ENCODE measurements around the gene SPRY4. TPM values are rescaled to one million over a fixed set of nuclear protein-coding genes. Genes with fewer than 3 reads are reported as not detected.

Gene SPRY4
- total RNA-seq, 2 donors from 2014 or later, result 70.2 to 164 TPM

DNA sequence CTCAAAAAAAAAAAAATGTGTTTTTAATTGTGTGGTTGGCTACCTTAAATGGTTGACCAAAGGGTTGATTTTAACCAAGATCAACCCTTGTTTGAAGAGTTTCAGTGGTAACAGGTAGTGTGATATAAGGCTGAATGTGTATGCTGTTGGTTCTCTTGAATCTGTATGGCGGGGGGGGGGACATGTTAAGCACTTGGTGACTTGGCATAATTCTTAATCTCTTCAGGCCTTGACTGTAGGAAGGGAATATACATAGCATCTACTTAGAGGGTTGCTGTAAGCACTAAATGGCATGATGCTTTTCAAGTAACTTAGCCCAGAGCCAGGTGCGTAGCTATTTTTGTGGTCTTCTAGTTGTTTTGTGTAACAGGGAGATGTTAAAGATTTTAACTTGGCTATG lies 5.6 kb upstream of the SPRY4 start:
- no peak overlapping the region for H3K27ac Mint-ChIP-seq
- peaks cover 32% of the 10 kb centered on the region for H3K4me1 Mint-ChIP-seq
- H3K36me3 Mint-ChIP-seq (ENCODE audit: low read depth), result no peaks in the 10 kb centered on the region
- Histone ChIP-seq H3K9ac (ENCODE audit: extremely low read depth, low read length, poor library complexity, severe bottlenecking) (no peak overlapping the region), H3K9me3 (ENCODE audit: control insufficient read depth, low read length) (no peaks in the 10 kb centered on the region), H3K36me3 (ENCODE audit: control insufficient read depth, insufficient read depth, low read length) (no peaks in the 10 kb centered on the region), H3K4me1 (ENCODE audit: control insufficient read depth, insufficient read depth, low read length) (no peaks in the 10 kb centered on the region), H3K27ac (ENCODE audit: low read depth, low read length) (no peak overlapping the region), H3K4me3 (ENCODE audit: low read length) (no peak overlapping the region), H3K27me3 (ENCODE audit: control insufficient read depth, insufficient read depth, low read length, poor library complexity, severe bottlenecking) (no peaks in the 10 kb centered on the region)
- peaks cover 2% of the 10 kb centered on the region for H3K9me3 Mint-ChIP-seq
- 81 to 100% methylated on average over 1 to 2 of the region's 2 CpGs for WGBS, 2 experiments (ENCODE audit: insufficient coverage in 1 of 2, insufficient read length in 1 of 2)
- TF ChIP-seq, protein P1, sequence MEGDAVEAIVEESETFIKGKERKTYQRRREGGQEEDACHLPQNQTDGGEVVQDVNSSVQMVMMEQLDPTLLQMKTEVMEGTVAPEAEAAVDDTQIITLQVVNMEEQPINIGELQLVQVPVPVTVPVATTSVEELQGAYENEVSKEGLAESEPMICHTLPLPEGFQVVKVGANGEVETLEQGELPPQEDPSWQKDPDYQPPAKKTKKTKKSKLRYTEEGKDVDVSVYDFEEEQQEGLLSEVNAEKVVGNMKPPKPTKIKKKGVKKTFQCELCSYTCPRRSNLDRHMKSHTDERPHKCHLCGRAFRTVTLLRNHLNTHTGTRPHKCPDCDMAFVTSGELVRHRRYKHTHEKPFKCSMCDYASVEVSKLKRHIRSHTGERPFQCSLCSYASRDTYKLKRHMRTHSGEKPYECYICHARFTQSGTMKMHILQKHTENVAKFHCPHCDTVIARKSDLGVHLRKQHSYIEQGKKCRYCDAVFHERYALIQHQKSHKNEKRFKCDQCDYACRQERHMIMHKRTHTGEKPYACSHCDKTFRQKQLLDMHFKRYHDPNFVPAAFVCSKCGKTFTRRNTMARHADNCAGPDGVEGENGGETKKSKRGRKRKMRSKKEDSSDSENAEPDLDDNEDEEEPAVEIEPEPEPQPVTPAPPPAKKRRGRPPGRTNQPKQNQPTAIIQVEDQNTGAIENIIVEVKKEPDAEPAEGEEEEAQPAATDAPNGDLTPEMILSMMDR (conservative IDR thresholded peaks at IDR 0.05), result no peak
- H3K4me3 Mint-ChIP-seq, result no peak overlapping the region
- no peak for DNase-seq
- H3K27me3 Mint-ChIP-seq (ENCODE audit: insufficient read depth), result no peaks in the 10 kb centered on the region

DNA sequence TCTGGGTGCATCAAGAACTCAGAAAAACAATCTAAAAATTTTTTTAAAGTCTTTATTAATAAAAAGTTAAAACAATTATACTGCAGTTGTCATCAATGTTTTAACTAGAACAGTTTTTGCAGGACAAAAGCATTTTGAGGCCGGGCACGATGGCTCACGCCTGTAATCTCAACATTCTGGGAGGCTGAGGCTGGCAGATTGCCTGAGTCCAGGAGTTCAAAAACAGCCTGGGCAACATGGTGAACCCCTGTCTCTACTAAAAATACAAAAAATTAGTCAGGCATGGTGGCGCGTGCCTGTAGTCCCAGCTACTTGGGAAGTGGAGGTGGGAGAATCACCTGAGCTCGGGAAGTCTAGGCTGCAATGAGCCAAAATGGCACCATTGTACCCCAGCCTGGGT lies 5.2 kb upstream of the SPRY4 start:
- no peaks in the 10 kb centered on the region for H3K4me1 ChIP-seq (ENCODE audit: control insufficient read depth, insufficient read depth, low read length)
- Mint-ChIP-seq H3K27ac (no peak overlapping the region), H3K36me3 (ENCODE audit: low read depth) (no peaks in the 10 kb centered on the region), H3K27me3 (ENCODE audit: insufficient read depth) (no peaks in the 10 kb centered on the region), H3K4me3 (no peak overlapping the region), H3K4me1 (peaks cover 32% of the 10 kb centered on the region), H3K9me3 (peaks cover 2% of the 10 kb centered on the region)
- H3K36me3 ChIP-seq (ENCODE audit: control insufficient read depth, insufficient read depth, low read length), result no peaks in the 10 kb centered on the region
- TF ChIP-seq, protein P1 (conservative IDR thresholded peaks at IDR 0.05), result no peak
- no peaks in the 10 kb centered on the region for H3K9me3 ChIP-seq (ENCODE audit: control insufficient read depth, low read length)
- no peaks in the 10 kb centered on the region for H3K27me3 ChIP-seq (ENCODE audit: control insufficient read depth, insufficient read depth, low read length, poor library complexity, severe bottlenecking)
- H3K9ac ChIP-seq (ENCODE audit: extremely low read depth, low read length, poor library complexity, severe bottlenecking), result no peak overlapping the region
- no peak overlapping the region for H3K27ac ChIP-seq (ENCODE audit: low read depth, low read length)
- 96% methylated on average over 6 of the region's 6 CpGs for WGBS, 2 experiments (ENCODE audit: insufficient coverage in 1 of 2, insufficient read length in 1 of 2)
- H3K4me3 ChIP-seq (ENCODE audit: low read length), result no peak overlapping the region
- DNase-seq, result no peak

DNA sequence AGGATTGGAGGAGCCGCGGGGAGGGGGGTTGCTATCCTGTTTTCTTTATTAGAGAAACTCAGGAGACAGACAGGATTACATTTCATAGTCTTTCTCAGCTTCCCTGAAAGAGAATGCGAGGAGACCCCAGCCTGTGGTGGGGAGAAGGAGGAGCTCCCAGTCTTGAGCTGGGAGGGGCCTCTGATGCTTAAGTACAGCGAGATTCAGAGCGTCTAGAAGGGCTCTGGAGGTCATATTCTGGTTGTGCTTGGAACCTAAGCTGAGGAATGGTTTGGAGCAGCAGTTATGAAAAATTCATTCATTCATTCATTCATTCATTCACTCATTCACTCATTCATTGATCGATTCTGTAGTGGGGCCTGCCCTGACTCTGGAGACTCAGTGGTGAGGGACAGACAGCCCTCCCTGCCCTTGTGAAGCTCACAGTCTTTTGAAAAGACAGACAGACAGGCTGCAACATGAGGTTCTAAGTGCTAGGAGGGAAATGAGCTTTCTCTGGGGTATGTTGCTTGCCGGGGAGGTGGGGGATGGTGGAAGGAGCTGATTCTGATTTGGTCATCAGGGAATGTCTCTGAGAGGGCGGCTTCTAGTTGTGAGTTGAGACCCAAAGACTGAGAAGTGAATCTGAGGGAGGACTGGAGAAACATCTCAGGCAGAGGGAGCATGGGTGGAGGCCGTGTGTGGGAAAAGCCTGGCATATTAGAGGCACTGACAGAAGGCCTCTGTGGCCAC lies 2.5 kb upstream of the SPRY4 start:
- H3K36me3 Mint-ChIP-seq (ENCODE audit: low read depth), result peaks cover 19% of the 10 kb centered on the region
- WGBS, 2 experiments (ENCODE audit: insufficient coverage in 1 of 2, insufficient read length in 1 of 2), result 13 to 21% methylated on average over 7 to 9 of the region's 9 CpGs
- H3K4me1 Mint-ChIP-seq, result peaks cover 27% of the 10 kb centered on the region
- Histone ChIP-seq H3K36me3 (ENCODE audit: control insufficient read depth, insufficient read depth, low read length) (peaks cover 16% of the 10 kb centered on the region), H3K27me3 (ENCODE audit: control insufficient read depth, insufficient read depth, low read length, poor library complexity, severe bottlenecking) (no peaks in the 10 kb centered on the region), H3K4me3 (ENCODE audit: low read length) (peak overlapping the region; percentile 96), H3K9me3 (ENCODE audit: control insufficient read depth, low read length) (no peaks in the 10 kb centered on the region), H3K27ac (ENCODE audit: low read depth, low read length) (peak overlapping the region; percentile 92), H3K4me1 (ENCODE audit: control insufficient read depth, insufficient read depth, low read length) (no peaks in the 10 kb centered on the region), H3K9ac (ENCODE audit: extremely low read depth, low read length, poor library complexity, severe bottlenecking) (peak overlapping the region; percentile 90)
- H3K27me3 Mint-ChIP-seq (ENCODE audit: insufficient read depth), result no peaks in the 10 kb centered on the region
- TF ChIP-seq, protein P1 (conservative IDR thresholded peaks at IDR 0.05), result no peak
- peaks cover 2% of the 10 kb centered on the region for H3K9me3 Mint-ChIP-seq
- peak; percentile 79 for DNase-seq
- peak overlapping the region; percentile 95 for H3K27ac Mint-ChIP-seq
- H3K4me3 Mint-ChIP-seq, result peak overlapping the region; percentile 98
